ENCODE results near the gene C1QB. TPM values are rescaled to one million over a fixed set of nuclear protein-coding genes. Genes with fewer than 3 reads are reported as not detected.

C1QB gene
- polyA plus RNA-seq, 3 donors: 3.9 to 15.4 (median 6.4) TPM

GRCh38 chr1:22643928-22644327, 9.1 kb upstream of the C1QB start:
- Histone ChIP-seq H3K4me2 (replicated peaks; ENCODE audit: extremely low read depth, low read length, poor library complexity, severe bottlenecking) (no peak overlapping the region), H3K79me2 (ENCODE audit: insufficient read depth, low read length) (no peaks in the 10 kb centered on the region), H3K27me3 (ENCODE audit: control insufficient read depth in 2 of 2, insufficient read depth in 2 of 2, low read length in 2 of 2) (no peaks in the 10 kb centered on the region), H3K4me3 (replicated peaks in 1 of 3; ENCODE audit: low read depth in 2 of 3, low read length in 3 of 3) (no peak overlapping the region), H3K4me1 (ENCODE audit: control insufficient read depth in 1 of 2, insufficient read depth in 2 of 2, low read length in 2 of 2) (no peaks in the 10 kb centered on the region), H3K9ac (ENCODE audit: insufficient read depth, low read length, poor library complexity, severe bottlenecking) (no peak overlapping the region), H3K9me3 (replicated peaks in 1 of 2; ENCODE audit: control insufficient read depth in 1 of 2, insufficient read depth in 1 of 2, low read length in 2 of 2) (no peaks in the 10 kb centered on the region), H4K20me1 (ENCODE audit: insufficient read depth, low read length) (no peaks in the 10 kb centered on the region), H3K36me3 (replicated peaks in 1 of 2; ENCODE audit: control insufficient read depth in 1 of 2, insufficient read depth in 2 of 2, low read length in 2 of 2) (no peaks in the 10 kb centered on the region), H3K27ac (ENCODE audit: low read depth in 1 of 2, low read length in 2 of 2) (no peak overlapping the region), H2AFZ (ENCODE audit: insufficient read depth, low read depth, low read length, poor library complexity, severe bottlenecking) (no peak overlapping the region)
- no peaks in the 10 kb centered on the region for H3K9me3 Mint-ChIP-seq
- no peak for TF ChIP-seq CTCF (IDR thresholded peaks at IDR 0.05)
- H3K27ac Mint-ChIP-seq: no peak overlapping the region
- no peaks in the 10 kb centered on the region for H3K36me3 Mint-ChIP-seq
- intact Hi-C loops (cut with micrococcal nuclease): loop anchor here (5.0 to 10.0 kb wide), 3 partner anchors 227 to 519 kb away; no protein-coding TSS in a partner anchor
- H3K4me1 Mint-ChIP-seq: no peaks in the 10 kb centered on the region
- no peak for DNase-seq
- WGBS (ENCODE audit: insufficient coverage): 87% methylated on average over 7 of the region's 12 CpGs
- H3K4me3 Mint-ChIP-seq: no peak overlapping the region
- H3K27me3 Mint-ChIP-seq (ENCODE audit: low read depth in 3 of 3): peaks cover 6 to 13% (median 10%) of the 10 kb centered on the region in 3 donors

- H3K36me3 Mint-ChIP-seq: no peaks in the 10 kb centered on the region
- no peak for TF ChIP-seq CTCF (IDR thresholded peaks at IDR 0.05)
- no peaks in the 10 kb centered on the region for H3K27me3 ChIP-seq (ENCODE audit: control insufficient read depth in 2 of 2, insufficient read depth in 2 of 2, low read length in 2 of 2)
- H3K27me3 Mint-ChIP-seq (ENCODE audit: low read depth in 3 of 3): peaks cover 3 to 11% (median 4%) of the 10 kb centered on the region in 3 donors
- no peaks in the 10 kb centered on the region for H3K36me3 ChIP-seq (replicated peaks in 1 of 2; ENCODE audit: control insufficient read depth in 1 of 2, insufficient read depth in 2 of 2, low read length in 2 of 2)
- H3K4me1 ChIP-seq (ENCODE audit: control insufficient read depth in 1 of 2, insufficient read depth in 2 of 2, low read length in 2 of 2): no peaks in the 10 kb centered on the region
- WGBS (ENCODE audit: insufficient coverage): 50% methylated on average over 5 of the region's 7 CpGs
- no peak overlapping the region for H3K27ac ChIP-seq (ENCODE audit: low read depth in 1 of 2, low read length in 2 of 2)
- H4K20me1 ChIP-seq (ENCODE audit: insufficient read depth, low read length): no peaks in the 10 kb centered on the region
- no peak for DNase-seq
- H3K4me2 ChIP-seq (replicated peaks; ENCODE audit: extremely low read depth, low read length, poor library complexity, severe bottlenecking): no peak overlapping the region
- no peak overlapping the region for H3K4me3 ChIP-seq (replicated peaks in 1 of 3; ENCODE audit: low read depth in 2 of 3, low read length in 3 of 3)
- no peaks in the 10 kb centered on the region for H3K9me3 ChIP-seq (replicated peaks in 1 of 2; ENCODE audit: control insufficient read depth in 1 of 2, insufficient read depth in 1 of 2, low read length in 2 of 2)
- no peak overlapping the region for H2AFZ ChIP-seq (ENCODE audit: insufficient read depth, low read depth, low read length, poor library complexity, severe bottlenecking)
- H3K4me3 Mint-ChIP-seq: no peak overlapping the region
- H3K9me3 Mint-ChIP-seq: peaks cover 0 to 2% (median 0%) of the 10 kb centered on the region in 7 donors
- H3K27ac Mint-ChIP-seq: peak overlapping the region in 1 of 7 donors; percentile 26
- intact Hi-C loops (cut with micrococcal nuclease): loop anchor here in 1 of 2 donors (10.0 kb wide), 1 partner anchor 521 kb away; no protein-coding TSS in a partner anchor
- no peaks in the 10 kb centered on the region for H3K4me1 Mint-ChIP-seq
- H3K79me2 ChIP-seq (ENCODE audit: insufficient read depth, low read length): no peaks in the 10 kb centered on the region
- no peak overlapping the region for H3K9ac ChIP-seq (ENCODE audit: insufficient read depth, low read length, poor library complexity, severe bottlenecking)
Observed at GRCh38 chr1:22645931-22646330, 7.1 kb upstream of the C1QB start.
